Erythroblast (primary cell): ENCODE data around the gene BSCL2.

Experiments used
- GATA1 ChIP-seq: IDR thresholded peaks from 2 replicates; pipeline ENCODE4 v1.6.1; 2011; ENCODE audit warnings: low read depth, mild to moderate bottlenecking, control low read depth, low read length, moderate library complexity
- POLR2A ChIP-seq: IDR thresholded peaks from 2 replicates; pipeline ENCODE4 v1.6.1; 2011; ENCODE audit warnings: mild to moderate bottlenecking, low read length

DNA sequence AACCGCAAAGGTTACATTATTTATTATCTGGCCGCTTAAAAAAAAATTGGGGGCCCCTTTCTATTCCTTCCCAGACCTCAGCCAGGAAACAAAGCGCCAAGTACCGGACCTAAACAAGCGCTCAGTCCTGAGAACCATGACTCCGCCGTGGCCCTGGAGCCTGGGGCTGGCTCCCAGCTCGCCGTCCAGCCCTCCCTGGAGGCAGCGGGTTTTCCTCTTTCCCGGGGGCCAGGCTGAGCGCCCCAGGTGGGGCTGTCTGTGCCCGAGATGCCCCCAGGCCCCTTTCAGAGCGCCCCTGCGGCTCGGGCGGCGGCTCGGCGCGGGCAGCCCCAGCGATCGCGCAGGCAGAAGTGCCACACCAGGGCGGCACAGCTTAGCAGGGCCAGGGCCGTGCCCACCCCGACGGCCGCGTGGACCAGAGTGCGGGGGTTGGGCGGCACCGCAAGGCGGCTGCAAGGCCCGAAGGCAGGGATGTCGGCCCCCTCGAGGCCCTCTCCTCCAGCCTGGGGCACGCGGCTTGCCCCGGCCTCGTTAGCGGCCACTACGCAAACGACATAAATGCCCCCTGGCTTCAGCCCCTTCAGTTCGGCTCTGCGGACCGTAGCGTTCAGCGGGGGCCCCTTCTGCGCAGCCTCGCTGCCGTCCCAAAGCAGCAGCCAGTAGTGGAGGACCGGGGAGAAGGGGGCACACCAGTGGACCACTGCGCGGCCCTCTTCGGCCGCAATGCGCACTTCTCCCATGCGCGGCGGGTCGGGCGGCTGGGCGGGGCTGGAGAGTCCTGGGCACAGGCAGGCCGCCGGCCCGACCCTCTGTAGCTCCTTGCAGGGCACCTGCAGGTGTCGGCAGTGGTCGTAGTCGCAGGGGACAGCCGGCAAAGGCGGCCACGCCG, 19.5 kb downstream of the BSCL2 start:
- TF ChIP-seq POLR2A = no peak
- TF ChIP-seq GATA1 = no peak
